Bronchial epithelial cell (primary cell): ENCODE results near the gene SIAE. TPM values are rescaled to one million over a fixed set of nuclear protein-coding genes. Genes with fewer than 3 reads are reported as not detected.

ENCODE experiments used
- DNase-seq: peaks from one replicate; pipeline ENCODE4 v3.0.0-alpha.2; 2010; ENCODE audit warnings: low read depth
- FAIRE-seq: peaks from 2 replicates; lab custom pipeline; 2011; peaks lifted over from hg19 to GRCh38; lab: Jason Lieb, UNC
- H3K27me3 ChIP-seq: 2 replicates; pipeline ENCODE4 v1.5.1; 2011; ENCODE audit warnings: low read length; ENCODE audit not compliant: control insufficient read depth, insufficient read depth
- H3K36me3 ChIP-seq: 2 replicates; pipeline ENCODE4 v1.5.1; 2011; ENCODE audit warnings: low read length; ENCODE audit not compliant: control insufficient read depth, insufficient read depth
- H3K4me3 ChIP-seq: 2 replicates; pipeline ENCODE4 v1.5.1; 2011; ENCODE audit warnings: mild to moderate bottlenecking, low read depth, low read length, control low read depth
- CTCF ChIP-seq: IDR thresholded peaks from 2 replicates; pipeline ENCODE4 v1.5.1; 2011; ENCODE audit warnings: mild to moderate bottlenecking, moderate library complexity, low read length, control low read depth, inconsistent platforms; ENCODE audit not compliant: insufficient read depth, severe bottlenecking
- total RNA-seq: library from RNA; depleted of rRNA; stranded (reverse); fragments of >200 nt; gene quantifications from 2 replicates; pipeline ENCODE4 v1.2.1, GENCODE V29; 2014

Gene SIAE
- total RNA-seq, 1 donor from 2014 or later = 9.0 TPM

GRCh38 chr11:124662106-124662505 lies 11.4 kb downstream of the SIAE start:
- Histone ChIP-seq H3K36me3 (no peaks in the 10 kb centered on the region), H3K27me3 (no peaks in the 10 kb centered on the region), H3K4me3 (no peak overlapping the region)
- TF ChIP-seq CTCF = no peak
- no peak for DNase-seq
- FAIRE-seq = no peak

- FAIRE-seq (no peak), DNase-seq (no peak)
- H3K4me3 ChIP-seq = no peak overlapping the region
- no peaks in the 10 kb centered on the region for H3K27me3 ChIP-seq
- no peaks in the 10 kb centered on the region for H3K36me3 ChIP-seq
- no peak for TF ChIP-seq CTCF
Observed at GRCh38 chr11:124661553-124661952, 12.0 kb downstream of the SIAE start.

GRCh38 chr11:124658986-124659385 lies 14.6 kb downstream of the SIAE start:
- Histone ChIP-seq H3K27me3 (no peaks in the 10 kb centered on the region), H3K36me3 (no peaks in the 10 kb centered on the region), H3K4me3 (no peak overlapping the region)
- TF ChIP-seq CTCF = no peak
- FAIRE-seq (no peak), DNase-seq (no peak)

- Histone ChIP-seq H3K4me3 (no peak overlapping the region), H3K27me3 (no peaks in the 10 kb centered on the region), H3K36me3 (no peaks in the 10 kb centered on the region)
- no peak for TF ChIP-seq CTCF
- FAIRE-seq (no peak), DNase-seq (no peak)
Observed at GRCh38 chr11:124658501-124658900, 15.0 kb downstream of the SIAE start.

GRCh38 chr11:124657904-124658303 lies 15.6 kb downstream of the SIAE start:
- TF ChIP-seq CTCF = no peak
- H3K4me3 ChIP-seq = no peak overlapping the region
- FAIRE-seq = no peak
- no peaks in the 10 kb centered on the region for H3K27me3 ChIP-seq
- no peaks in the 10 kb centered on the region for H3K36me3 ChIP-seq
- no peak for DNase-seq
